ENCODE measurements around the gene WDR59.

The WDR59 gene

GRCh38 chr16:74844041-74844980, 140.6 kb downstream of the WDR59 start:
- TF ChIP-seq GATA3 (IDR thresholded peaks at IDR 0.05; ENCODE audit: low read depth, low read length) (no peak), GATA2 (IDR thresholded peaks at IDR 0.05; ENCODE audit: low read depth, low read length) (no peak)

DNA sequence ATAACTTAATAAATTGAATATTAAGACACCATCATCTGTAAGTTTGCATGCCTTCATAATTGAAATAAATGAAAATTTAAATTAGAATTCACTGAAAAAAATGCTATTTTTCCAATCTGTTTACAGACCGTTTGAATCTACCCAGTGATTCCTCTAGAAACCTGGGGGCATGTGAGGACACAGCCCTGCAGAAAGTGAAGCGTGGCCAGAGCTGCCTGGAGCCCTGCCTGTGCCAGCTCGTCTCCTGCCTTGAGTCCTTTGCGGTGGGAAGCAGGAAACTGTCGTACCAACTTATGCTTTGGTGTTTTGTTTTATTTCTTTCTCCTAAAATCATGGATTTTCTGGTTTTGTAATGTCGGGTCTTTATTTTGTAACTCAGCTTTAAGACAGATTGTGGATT, 142.5 kb downstream of the WDR59 start:
- no peak for TF ChIP-seq GATA2 (IDR thresholded peaks at IDR 0.05; ENCODE audit: low read depth, low read length)

- TF ChIP-seq GATA3 (IDR thresholded peaks at IDR 0.05; ENCODE audit: low read depth, low read length) (no peak), GATA2 (IDR thresholded peaks at IDR 0.05; ENCODE audit: low read depth, low read length) (no peak)
Measured at GRCh38 chr16:74841904-74842303, 143.0 kb downstream of the WDR59 start.

GRCh38 chr16:74841469-74841868, 143.5 kb downstream of the WDR59 start:
- TF ChIP-seq GATA2 (IDR thresholded peaks at IDR 0.05; ENCODE audit: low read depth, low read length) (no peak), GATA3 (IDR thresholded peaks at IDR 0.05; ENCODE audit: low read depth, low read length) (no peak)

DNA sequence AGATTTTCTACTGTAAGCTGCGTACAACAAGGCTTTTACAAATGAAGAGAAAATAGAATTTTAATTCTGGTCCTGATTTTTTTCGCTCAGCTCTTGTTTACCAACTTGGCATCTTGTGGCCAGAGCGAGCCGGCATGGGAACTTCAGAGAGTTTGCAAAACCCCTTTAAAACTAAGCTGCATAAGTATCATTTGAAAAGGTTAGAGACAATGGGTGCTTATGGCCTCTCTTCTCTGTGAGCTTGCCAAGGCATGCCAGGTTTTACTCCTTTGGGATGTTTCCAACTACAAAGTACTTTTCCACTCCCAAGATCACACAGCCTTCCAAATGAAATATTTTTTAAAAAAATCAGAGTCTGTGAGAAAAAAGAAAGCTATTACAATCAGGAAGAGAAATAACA, 147.9 kb downstream of the WDR59 start:
- no peak for TF ChIP-seq GATA2 (IDR thresholded peaks at IDR 0.05; ENCODE audit: low read depth, low read length)

GRCh38 chr16:74836111-74836671, 148.7 kb downstream of the WDR59 start:
- TF ChIP-seq GATA3 (IDR thresholded peaks at IDR 0.05; ENCODE audit: low read depth, low read length) (no peak), GATA2 (IDR thresholded peaks at IDR 0.05; ENCODE audit: low read depth, low read length) (no peak)

GRCh38 chr16:74832228-74832627, 152.7 kb downstream of the WDR59 start:
- TF ChIP-seq GATA3 (IDR thresholded peaks at IDR 0.05; ENCODE audit: low read depth, low read length): no peak
- TF ChIP-seq GATA2 (IDR thresholded peaks at IDR 0.05; ENCODE audit: low read depth, low read length): no peak

- no peak for TF ChIP-seq GATA3 (IDR thresholded peaks at IDR 0.05; ENCODE audit: low read depth, low read length)
Measured at GRCh38 chr16:74831467-74831866, 153.5 kb downstream of the WDR59 start.

- TF ChIP-seq GATA3 (IDR thresholded peaks at IDR 0.05; ENCODE audit: low read depth, low read length): no peak
- no peak for TF ChIP-seq GATA2 (IDR thresholded peaks at IDR 0.05; ENCODE audit: low read depth, low read length)
Measured at GRCh38 chr16:74830648-74831047, 154.3 kb downstream of the WDR59 start.

DNA sequence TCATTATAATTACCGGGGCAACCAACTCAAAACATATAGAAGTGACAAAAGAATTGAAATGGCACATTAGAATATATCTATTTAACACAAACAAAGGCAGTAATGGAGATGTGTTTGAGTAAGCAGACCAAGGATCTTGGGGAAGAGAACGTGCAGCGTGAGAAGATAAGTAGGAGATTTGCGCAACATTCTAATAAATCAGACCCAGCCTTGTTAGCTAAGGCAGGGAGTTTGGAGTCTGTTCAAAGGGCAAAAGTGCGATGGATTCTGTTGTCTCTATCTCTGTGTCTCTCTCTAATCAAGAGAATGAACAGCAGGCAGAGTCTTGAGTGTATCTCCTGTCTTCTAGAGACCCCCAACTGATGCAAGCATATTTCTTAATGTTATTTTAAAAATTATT, 155.3 kb downstream of the WDR59 start:
- TF ChIP-seq GATA3 (IDR thresholded peaks at IDR 0.05; ENCODE audit: low read depth, low read length) (no peak), GATA2 (IDR thresholded peaks at IDR 0.05; ENCODE audit: low read depth, low read length) (no peak)

GRCh38 chr16:74825941-74826340, 159.0 kb downstream of the WDR59 start:
- no peak for TF ChIP-seq GATA2 (IDR thresholded peaks at IDR 0.05; ENCODE audit: low read depth, low read length)
- TF ChIP-seq GATA3 (IDR thresholded peaks at IDR 0.05; ENCODE audit: low read depth, low read length): no peak

DNA sequence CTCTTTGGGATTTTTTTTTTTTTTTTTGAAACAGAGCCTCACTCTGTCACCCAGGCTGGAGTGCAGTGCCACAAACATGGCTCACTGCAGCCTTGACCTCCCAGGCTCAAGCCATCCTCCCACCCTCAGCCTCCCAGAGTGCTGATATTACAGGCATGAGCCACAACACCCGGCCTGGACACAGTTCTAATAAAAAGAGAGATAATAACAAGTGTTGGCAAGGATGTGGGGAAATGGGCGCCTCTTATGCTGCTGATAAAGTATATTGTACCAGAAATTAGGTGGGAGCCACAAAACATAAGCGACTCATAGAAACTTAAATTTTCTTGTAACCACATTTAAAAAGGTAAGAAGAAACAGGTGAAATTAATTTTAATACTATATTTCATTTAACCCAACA, 159.9 kb downstream of the WDR59 start:
- no peak for TF ChIP-seq GATA3 (IDR thresholded peaks at IDR 0.05; ENCODE audit: low read depth, low read length)
- no peak for TF ChIP-seq GATA2 (IDR thresholded peaks at IDR 0.05; ENCODE audit: low read depth, low read length)
